Large intestine (tissue), 3 donors: Measurements from ENCODE around the gene ARRDC4. TPM values are rescaled to one million over a fixed set of nuclear protein-coding genes. Genes with fewer than 3 reads are reported as not detected.
A peak's percentile ranks its signal among the peaks of the same experiment; 100 is the strongest.

ENCODE experiments used
- DNase-seq, 2 donors: peaks; one replicate each; pipeline versions ENCODE4 v3.0.0 to v3.0.0-alpha.2; 2013
- H3K27ac ChIP-seq: one replicate; pipeline ENCODE4 v1.5.1; 2013; ENCODE audit warnings: low read length
- H3K27me3 ChIP-seq: 2 replicates; pipeline ENCODE4 v1.6.1; 2013; ENCODE audit warnings: low read length; ENCODE audit not compliant: control insufficient read depth, insufficient read depth
- H3K36me3 ChIP-seq: 2 replicates; pipeline ENCODE4 v1.6.1; 2013; ENCODE audit warnings: low read length; ENCODE audit not compliant: control insufficient read depth, insufficient read depth
- H3K4me1 ChIP-seq: one replicate; pipeline ENCODE4 v1.6.1; 2013; ENCODE audit warnings: low read length; ENCODE audit not compliant: control insufficient read depth, insufficient read depth
- H3K4me3 ChIP-seq: one replicate; pipeline ENCODE4 v1.5.1; 2013; ENCODE audit warnings: low read length
- H3K9me3 ChIP-seq: one replicate; pipeline ENCODE4 v1.6.1; 2013; ENCODE audit warnings: mild to moderate bottlenecking, low read depth, low read length, moderate library complexity; ENCODE audit not compliant: control insufficient read depth
- WGBS: methylation state at CpG from one replicate; pipeline ENCODE4 v1.1.5; 2013; ENCODE audit warnings: low lambda C conversion rate; ENCODE audit not compliant: insufficient coverage; 5-methylcytosine and 5-hydroxymethylcytosine counted together
- polyA plus RNA-seq: library from polyadenylated mRNA; unstranded; fragments of 120-200 nt; gene quantifications from one replicate; pipeline ENCODE4 v1.2.1, GENCODE V29; 2013

The ARRDC4 gene
- polyA plus RNA-seq, 1 donor: 83.1 TPM

- H3K36me3 ChIP-seq: no peaks in the 10 kb centered on the region
- no peak for DNase-seq
- H3K4me1 ChIP-seq: no peaks in the 10 kb centered on the region
- WGBS: no CpG with 5 or more reads among the region's 3 CpGs
- no peak overlapping the region for H3K27ac ChIP-seq
- no peaks in the 10 kb centered on the region for H3K9me3 ChIP-seq
- no peak overlapping the region for H3K4me3 ChIP-seq
- no peaks in the 10 kb centered on the region for H3K27me3 ChIP-seq
Measured at GRCh38 chr15:97994236-97994635, 33.7 kb downstream of the ARRDC4 start.

DNA sequence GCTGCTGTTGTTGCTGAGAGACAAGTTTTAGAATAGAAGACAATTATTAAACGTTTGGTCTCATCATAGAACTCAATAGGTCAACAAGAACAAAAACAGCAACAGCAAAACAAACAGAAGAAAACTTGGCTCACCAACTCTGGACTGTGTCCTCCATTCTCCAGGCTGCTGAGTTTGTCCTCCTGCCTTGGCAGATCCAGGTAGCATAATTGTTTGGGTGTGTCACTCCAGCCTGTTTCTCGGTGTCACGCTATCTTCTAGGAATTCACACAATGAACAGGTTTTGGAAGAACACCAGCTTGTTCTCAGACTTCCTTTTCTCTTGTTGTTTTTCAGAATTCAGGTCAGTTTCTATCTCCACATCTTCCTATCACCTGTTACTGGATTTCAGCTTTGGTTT, 34.7 kb downstream of the ARRDC4 start:
- WGBS: 60% methylated on average over 1 of the region's 3 CpGs
- no peak overlapping the region for H3K4me3 ChIP-seq
- no peak overlapping the region for H3K27ac ChIP-seq
- no peaks in the 10 kb centered on the region for H3K27me3 ChIP-seq
- H3K36me3 ChIP-seq: no peaks in the 10 kb centered on the region
- peak in 1 of 2 donors; percentile 32 for DNase-seq
- H3K4me1 ChIP-seq: peaks cover 6% of the 10 kb centered on the region
- no peaks in the 10 kb centered on the region for H3K9me3 ChIP-seq

- peak in 1 of 2 donors; percentile 54 for DNase-seq
Measured at GRCh38 chr15:97995881-97996603, 35.5 kb downstream of the ARRDC4 start.

DNA sequence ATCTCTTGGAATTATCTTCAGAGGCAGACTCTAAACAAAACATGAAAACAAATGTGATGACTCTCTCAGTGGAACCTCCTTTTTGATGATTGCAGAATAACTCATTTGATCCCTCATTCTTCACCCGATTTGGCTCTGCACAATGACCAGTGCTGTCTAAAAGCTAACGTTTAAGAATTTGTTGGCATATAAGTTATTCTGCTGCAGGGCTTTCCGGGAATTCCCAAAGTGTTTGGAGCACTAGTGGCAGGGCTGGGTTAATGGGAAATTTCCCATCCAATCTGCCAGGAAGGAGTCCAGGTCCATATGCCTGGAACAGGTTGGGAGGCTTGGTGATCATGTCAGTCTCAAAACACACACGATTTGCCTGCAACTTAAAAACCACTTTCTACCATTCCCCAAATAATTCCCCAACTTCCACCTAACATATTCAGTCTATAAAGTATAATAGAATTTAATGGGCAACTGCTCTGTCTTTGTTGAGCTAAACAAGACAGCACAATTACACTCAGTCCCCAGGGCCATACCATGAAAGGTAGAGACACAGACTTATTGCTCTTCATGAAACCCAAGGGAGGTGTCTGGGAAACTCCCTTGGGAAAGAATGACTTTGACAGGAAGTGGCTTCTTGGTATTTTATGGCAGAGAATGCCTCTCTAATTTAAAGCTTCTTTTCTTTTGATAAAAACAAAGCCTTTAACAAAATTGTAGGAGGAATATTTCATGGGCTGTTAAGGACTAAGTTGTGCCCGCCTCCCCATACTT, 38.0 kb downstream of the ARRDC4 start:
- Histone ChIP-seq H3K9me3 (no peaks in the 10 kb centered on the region), H3K27me3 (no peaks in the 10 kb centered on the region), H3K36me3 (no peaks in the 10 kb centered on the region), H3K4me1 (peaks cover 19% of the 10 kb centered on the region), H3K4me3 (no peak overlapping the region), H3K27ac (no peak overlapping the region)
- peak in 1 of 2 donors; percentile 15 for DNase-seq
- WGBS: no CpG with 5 or more reads among the region's 5 CpGs

More at GRCh38 chr15:97995881-97996603, 35.5 kb downstream of the ARRDC4 start:
- Histone ChIP-seq H3K4me3 (no peak overlapping the region), H3K27ac (no peak overlapping the region), H3K36me3 (no peaks in the 10 kb centered on the region), H3K9me3 (no peaks in the 10 kb centered on the region), H3K27me3 (no peaks in the 10 kb centered on the region), H3K4me1 (peaks cover 11% of the 10 kb centered on the region)
- WGBS: no CpG with 5 or more reads among the region's 5 CpGs

- peak; percentile 57 to 91 for DNase-seq
- H3K27ac ChIP-seq: peak overlapping the region; percentile 35
Measured at GRCh38 chr15:98000249-98001203, 40.0 kb downstream of the ARRDC4 start.

GRCh38 chr15:98001663-98002194, 41.2 kb downstream of the ARRDC4 start:
- H3K9me3 ChIP-seq: no peaks in the 10 kb centered on the region
- no peak for DNase-seq
- H3K27ac ChIP-seq: no peak overlapping the region
- H3K36me3 ChIP-seq: no peaks in the 10 kb centered on the region
- H3K27me3 ChIP-seq: no peaks in the 10 kb centered on the region
- no peak overlapping the region for H3K4me3 ChIP-seq
- WGBS: 100% methylated on average over 3 of the region's 10 CpGs
- peaks cover 19% of the 10 kb centered on the region for H3K4me1 ChIP-seq

More at GRCh38 chr15:98000249-98001203, 40.0 kb downstream of the ARRDC4 start:
- H3K4me3 ChIP-seq: no peak overlapping the region
- H3K36me3 ChIP-seq: no peaks in the 10 kb centered on the region
- H3K4me1 ChIP-seq: peaks cover 19% of the 10 kb centered on the region
- no peaks in the 10 kb centered on the region for H3K27me3 ChIP-seq
- H3K9me3 ChIP-seq: no peaks in the 10 kb centered on the region
- 0% methylated on average over 2 of the region's 11 CpGs for WGBS

GRCh38 chr15:98002419-98002818, 41.9 kb downstream of the ARRDC4 start:
- Histone ChIP-seq H3K36me3 (no peaks in the 10 kb centered on the region), H3K27ac (peak overlapping the region; percentile 2), H3K27me3 (no peaks in the 10 kb centered on the region), H3K9me3 (no peaks in the 10 kb centered on the region), H3K4me1 (peaks cover 19% of the 10 kb centered on the region), H3K4me3 (no peak overlapping the region)
- DNase-seq: no peak
- no CpG with 5 or more reads among the region's 3 CpGs for WGBS

DNA sequence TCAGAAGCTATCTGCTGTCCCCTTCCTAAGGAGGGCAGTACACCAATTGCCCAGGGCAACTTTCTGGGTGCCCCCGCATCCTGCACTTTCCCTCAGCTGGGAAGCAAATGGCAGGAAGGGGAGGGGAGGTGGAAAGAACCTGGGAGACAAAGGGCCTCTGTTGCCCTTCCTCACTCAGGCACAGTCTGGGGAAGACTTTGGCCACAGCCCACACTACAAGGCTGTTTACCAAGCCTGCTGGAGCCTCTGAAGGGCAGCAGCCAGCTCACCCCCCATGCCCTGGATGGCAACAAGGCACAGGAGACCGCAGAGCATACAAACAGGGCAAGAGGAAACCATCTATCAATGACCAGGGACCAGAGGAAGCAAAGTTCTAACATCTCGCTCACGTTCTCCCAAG, 42.4 kb downstream of the ARRDC4 start:
- Histone ChIP-seq H3K4me3 (no peak overlapping the region), H3K27me3 (no peaks in the 10 kb centered on the region), H3K4me1 (peaks cover 19% of the 10 kb centered on the region), H3K36me3 (no peaks in the 10 kb centered on the region), H3K9me3 (no peaks in the 10 kb centered on the region), H3K27ac (peak overlapping the region; percentile 13)
- DNase-seq: peak in 1 of 2 donors; percentile 69
- WGBS: no CpG with 5 or more reads among the region's 4 CpGs

DNA sequence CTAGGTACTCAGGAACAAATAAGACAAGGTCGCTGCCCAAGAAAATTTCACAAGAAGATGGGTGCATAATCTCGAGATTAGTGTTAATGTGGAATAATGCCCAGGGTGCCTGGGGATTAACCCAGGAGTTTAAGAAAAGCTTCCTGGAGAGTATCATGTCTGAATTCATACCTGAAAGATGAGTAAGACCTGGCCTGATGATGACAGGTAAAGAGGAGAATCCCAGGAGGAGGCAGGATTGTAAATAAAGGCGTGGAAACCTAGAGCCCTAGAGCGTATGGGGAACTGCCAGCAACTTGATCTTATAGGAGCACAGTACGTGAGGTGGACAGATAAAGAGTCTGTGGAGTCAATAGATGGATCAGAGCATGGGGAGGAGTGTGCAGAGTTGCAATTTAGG, 43.0 kb downstream of the ARRDC4 start:
- H3K4me3 ChIP-seq: no peak overlapping the region
- WGBS: 33% methylated on average over 1 of the region's 5 CpGs
- no peaks in the 10 kb centered on the region for H3K9me3 ChIP-seq
- DNase-seq: peak; percentile 46 to 63
- no peaks in the 10 kb centered on the region for H3K27me3 ChIP-seq
- H3K36me3 ChIP-seq: no peaks in the 10 kb centered on the region
- peak overlapping the region; percentile 13 for H3K27ac ChIP-seq
- H3K4me1 ChIP-seq: peaks cover 19% of the 10 kb centered on the region

GRCh38 chr15:98003996-98004395, 43.5 kb downstream of the ARRDC4 start:
- Histone ChIP-seq H3K4me1 (peaks cover 19% of the 10 kb centered on the region), H3K36me3 (no peaks in the 10 kb centered on the region), H3K27ac (no peak overlapping the region), H3K27me3 (no peaks in the 10 kb centered on the region), H3K4me3 (no peak overlapping the region), H3K9me3 (no peaks in the 10 kb centered on the region)
- WGBS: no CpG with 5 or more reads among the region's 3 CpGs
- DNase-seq: no peak
